Testis (tissue), 2 donors: ENCODE results near the gene LRRC4C.

Experiments used
- POLR2A ChIP-seq: fragments of 450-650 bp; IDR thresholded peaks from one replicate; pipeline ENCODE4 v1.6.1; 2017; ENCODE audit warnings: antibody characterized with exemption, mild to moderate bottlenecking, moderate library complexity
- TF ChIP-seq, protein P1 (sequence below), 3 experiments: fragments of 450-650 bp in 2 of 3; fragments of 200-600 bp in 1 of 3; sonication (generic) in 1 of 3; IDR thresholded peaks; one replicate each; pipeline ENCODE4 v1.5.1; 2016 to 2019; ENCODE audit warnings: antibody characterized with exemption in 3 of 3, mild to moderate bottlenecking in 2 of 3, moderate library complexity in 1 of 3

GRCh38 chr11:40513281-40513680 lies 946.2 kb downstream of the LRRC4C start:
- TF ChIP-seq, protein P1, sequence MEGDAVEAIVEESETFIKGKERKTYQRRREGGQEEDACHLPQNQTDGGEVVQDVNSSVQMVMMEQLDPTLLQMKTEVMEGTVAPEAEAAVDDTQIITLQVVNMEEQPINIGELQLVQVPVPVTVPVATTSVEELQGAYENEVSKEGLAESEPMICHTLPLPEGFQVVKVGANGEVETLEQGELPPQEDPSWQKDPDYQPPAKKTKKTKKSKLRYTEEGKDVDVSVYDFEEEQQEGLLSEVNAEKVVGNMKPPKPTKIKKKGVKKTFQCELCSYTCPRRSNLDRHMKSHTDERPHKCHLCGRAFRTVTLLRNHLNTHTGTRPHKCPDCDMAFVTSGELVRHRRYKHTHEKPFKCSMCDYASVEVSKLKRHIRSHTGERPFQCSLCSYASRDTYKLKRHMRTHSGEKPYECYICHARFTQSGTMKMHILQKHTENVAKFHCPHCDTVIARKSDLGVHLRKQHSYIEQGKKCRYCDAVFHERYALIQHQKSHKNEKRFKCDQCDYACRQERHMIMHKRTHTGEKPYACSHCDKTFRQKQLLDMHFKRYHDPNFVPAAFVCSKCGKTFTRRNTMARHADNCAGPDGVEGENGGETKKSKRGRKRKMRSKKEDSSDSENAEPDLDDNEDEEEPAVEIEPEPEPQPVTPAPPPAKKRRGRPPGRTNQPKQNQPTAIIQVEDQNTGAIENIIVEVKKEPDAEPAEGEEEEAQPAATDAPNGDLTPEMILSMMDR (IDR thresholded peaks at IDR 0.05) = no peak
- TF ChIP-seq POLR2A = no peak
